GM12878 (cell line): ENCODE data around the gene MYBPC2. TPM values are rescaled to one million over a fixed set of nuclear protein-coding genes. Genes with fewer than 3 reads are reported as not detected.

ENCODE experiments used
- ATAC-seq: fragments of 200-7000 bp; cut with Tn5 transposase; 3 replicates; pipeline ENCODE4 v1.9.1; 2020; ENCODE audit warnings: mild to moderate bottlenecking, moderate library complexity
- BruUV-seq: library from RNA; stranded (reverse); fragments of 400-500 nt; replicated peaks from 2 replicates; lab custom pipeline; 2021; lab: Mats Ljungman, UMichigan
- CTCF ChIA-PET: fragments of 300-600 bp; sonication (Branson Sonifier 250); formaldehyde crosslinking; extraction: SDS; loops from one replicate; lab custom pipeline; 2021; ENCODE audit warnings: inconsistent platforms; lab: Yijun Ruan, JAX
- POLR2A ChIA-PET: fragments of 350-600 bp; formaldehyde crosslinking; extraction: SDS; loops from one replicate; lab custom pipeline; 2021; ENCODE audit warnings: inconsistent platforms; lab: Charles Lee
- RAD21 ChIA-PET: fragments of 300-600 bp; sonication (Branson Sonifier 250); formaldehyde crosslinking; loops from one replicate; lab custom pipeline; 2023; ENCODE audit warnings: antibody characterized with exemption; ENCODE audit not compliant: unreplicated experiment; lab: Charles Lee
- SMC1A ChIA-PET: fragments of 300-600 bp; sonication (Branson Sonifier 250); formaldehyde crosslinking; loops from one replicate; lab custom pipeline; 2023; ENCODE audit not compliant: unreplicated experiment, uncharacterized antibody; lab: Charles Lee
- DNase-seq: peaks from one replicate; pipeline ENCODE4 v3.0.0-alpha.2; 2011; ENCODE audit warnings: low read depth, low spot score
- FAIRE-seq: peaks from 3 replicates; lab custom pipeline; 2011; peaks lifted over from hg19 to GRCh38; lab: Jason Lieb, UNC
- H2AFZ ChIP-seq: 2 replicates; pipeline ENCODE4 v1.6.0; 2011; ENCODE audit warnings: low read depth, low read length, control low read depth; ENCODE audit not compliant: control insufficient read depth
- H3K27ac ChIP-seq: 2 replicates; pipeline ENCODE4 v1.5.1; 2011; ENCODE audit warnings: control low read depth; ENCODE audit not compliant: control insufficient read depth, insufficient read depth
- H3K27me3 ChIP-seq, 2 experiments: replicated peaks in 1 of 2; 2 replicates each; pipeline versions ENCODE4 v1.6.0 to v1.6.1; 2011; ENCODE audit warnings: low read length in 1 of 2; ENCODE audit not compliant: control insufficient read depth in 2 of 2, insufficient read depth in 2 of 2
- H3K36me3 ChIP-seq, 2 experiments: 2 replicates each; pipeline ENCODE4 v1.5.1; 2011; ENCODE audit warnings: low read length in 1 of 2; ENCODE audit not compliant: control insufficient read depth in 2 of 2, insufficient read depth in 2 of 2
- H3K4me1 ChIP-seq: 2 replicates; pipeline ENCODE4 v1.6.1; 2011; ENCODE audit warnings: mild to moderate bottlenecking, low read length, moderate library complexity, mixed read lengths; ENCODE audit not compliant: control insufficient read depth, insufficient read depth
- H3K4me2 ChIP-seq: 2 replicates; pipeline ENCODE4 v1.6.0; 2011; ENCODE audit warnings: control low read depth; ENCODE audit not compliant: control insufficient read depth, insufficient read depth
- H3K4me3 ChIP-seq: fragments of 200-600 bp; sonication (generic); 2 replicates; pipeline ENCODE4 v1.5.1; 2016
- H3K79me2 ChIP-seq: 2 replicates; pipeline ENCODE4 v1.6.0; 2011; ENCODE audit warnings: low read length; ENCODE audit not compliant: control insufficient read depth, insufficient read depth
- H3K9ac ChIP-seq: 2 replicates; pipeline ENCODE4 v1.8.0; 2011; ENCODE audit warnings: low read length, control low read depth, mixed read lengths; ENCODE audit not compliant: control insufficient read depth, insufficient read depth
- H3K9me3 ChIP-seq: replicated peaks from 3 replicates; pipeline ENCODE4 v1.5.1; 2011; ENCODE audit warnings: mild to moderate bottlenecking, low read length; ENCODE audit not compliant: control insufficient read depth, insufficient read depth
- H4K20me1 ChIP-seq: 2 replicates; pipeline ENCODE4 v1.6.0; 2011; ENCODE audit not compliant: control insufficient read depth, insufficient read depth
- MEF2B ChIP-seq: fragments of 450-650 bp; IDR thresholded peaks from 2 replicates; pipeline ENCODE4 v1.6.1; 2018; ENCODE audit warnings: mild to moderate bottlenecking, moderate library complexity; ENCODE audit not compliant: partially characterized antibody, poor library complexity, severe bottlenecking
- MYB ChIP-seq: fragments of 150-350 bp; IDR thresholded peaks from 2 replicates; pipeline ENCODE4 v1.6.1; 2014; ENCODE audit warnings: mild to moderate bottlenecking, low read depth, low read length, borderline replicate concordance
- NFIC ChIP-seq: IDR thresholded peaks from 2 replicates; pipeline ENCODE4 v1.6.1; 2012; ENCODE audit warnings: low read depth, mild to moderate bottlenecking, inconsistent platforms, low read length, moderate library complexity
- NFYB ChIP-seq: IDR thresholded peaks from 2 replicates; pipeline ENCODE4 v1.6.1; 2011; ENCODE audit warnings: low read depth, mild to moderate bottlenecking, low read length, improper control_type of control experiment, moderate library complexity; ENCODE audit not compliant: insufficient read depth
- NR2F1 ChIP-seq: fragments of 450-650 bp; conservative IDR thresholded peaks from 2 replicates; pipeline ENCODE4 v1.6.1; 2017; ENCODE audit warnings: mild to moderate bottlenecking
- RAD51 ChIP-seq: fragments of 450-650 bp; IDR thresholded peaks from 2 replicates; pipeline ENCODE4 v1.6.1; 2016; ENCODE audit warnings: moderate library complexity, mild to moderate bottlenecking, inconsistent platforms
- RFX5 ChIP-seq: IDR thresholded peaks from 2 replicates; pipeline ENCODE4 v1.6.1; 2011; ENCODE audit warnings: low read depth, low read length, improper control_type of control experiment
- WRNIP1 ChIP-seq: IDR thresholded peaks from 2 replicates; pipeline ENCODE4 v1.6.1; 2011; ENCODE audit warnings: low read depth, low read length, improper control_type of control experiment, borderline replicate concordance
- ZZZ3 ChIP-seq: IDR thresholded peaks from 2 replicates; pipeline ENCODE4 v1.6.1; 2011; ENCODE audit warnings: low read depth; ENCODE audit not compliant: control insufficient read depth, insufficient read length
- WGBS: methylation state at CpG from one replicate; pipeline ENCODE4 v1.1.6; 2016; ENCODE audit warnings: low lambda C conversion rate; ENCODE audit not compliant: insufficient replicate concordance, insufficient coverage; ENCODE audit errors: missing lambda C conversion rate; 5-methylcytosine and 5-hydroxymethylcytosine counted together
- in situ Hi-C: fragments of 300-500 bp; cut with MboI; formaldehyde crosslinking; loops from 9 replicates; pipeline ENCODE4 v1.14.3; 2018; ENCODE audit warnings: mixed read lengths
- intact Hi-C: fragments of 100-400 bp; cut with micrococcal nuclease; formaldehyde crosslinking; loops from one replicate; pipeline ENCODE4 v1.14.2; 2022; ENCODE audit not compliant: unreplicated experiment
- polyA plus RNA-seq, 11 experiments: library from polyadenylated mRNA; depleted of rRNA in 4 of 11; unstranded in 6 of 11; stranded (reverse) in 5 of 11; fragments of >200 nt; fragmentation: Nextera tagmentation in 4 of 11; fragmentation: Illumina TruSeq in 1 of 11; extraction: Ambion mirVana in 4 of 11; extraction: Trizol in 1 of 11; gene quantifications; 1 replicate in 1 of 11; 2 replicates in 10 of 11; pipeline versions ENCODE4 v1.2.1 to v1.2.3, GENCODE V29; 2011 to 2016; ENCODE audit warnings: inconsistent platforms in 2 of 11, missing spikeins in 2 of 11, low read depth in 1 of 11
- total RNA-seq, 4 experiments: library from RNA; depleted of rRNA in 3 of 4; stranded (reverse); fragments of >200 nt in 3 of 4; fragmentation: Illumina TruSeq in 1 of 4; extraction: Trizol in 1 of 4; gene quantifications; 2 replicates each; pipeline versions ENCODE4 v1.2.1 to v1.2.3, GENCODE V29; 2013 to 2021
- TF ChIP-seq, protein P1 (sequence below): IDR thresholded peaks from 2 replicates; pipeline ENCODE4 v1.6.1; 2011; ENCODE audit warnings: low read depth, low read length, improper control_type of control experiment, borderline replicate concordance
- TF ChIP-seq, protein P2 (sequence below): IDR thresholded peaks from 2 replicates; pipeline ENCODE4 v1.6.1; 2012; ENCODE audit warnings: improper control_type of control experiment, low read depth, low read length; ENCODE audit not compliant: insufficient replicate concordance
- TF ChIP-seq, protein P3 (sequence below): fragments of 450-650 bp; IDR thresholded peaks from 2 replicates; pipeline ENCODE4 v1.6.1; 2018; ENCODE audit warnings: borderline replicate concordance, mild to moderate bottlenecking; ENCODE audit not compliant: partially characterized antibody
- TF ChIP-seq, protein P4 (sequence below): IDR thresholded peaks from 2 replicates; pipeline ENCODE4 v1.6.1; 2012; ENCODE audit warnings: low read depth, low read length, improper control_type of control experiment

The MYBPC2 gene
- total and polyA plus RNA-seq, 10 of the 15 experiments (the other 5 are each of a cell fraction or from before 2014, with no cell fraction given), result 0.09 to 2.6 (median 0.61) TPM

DNA sequence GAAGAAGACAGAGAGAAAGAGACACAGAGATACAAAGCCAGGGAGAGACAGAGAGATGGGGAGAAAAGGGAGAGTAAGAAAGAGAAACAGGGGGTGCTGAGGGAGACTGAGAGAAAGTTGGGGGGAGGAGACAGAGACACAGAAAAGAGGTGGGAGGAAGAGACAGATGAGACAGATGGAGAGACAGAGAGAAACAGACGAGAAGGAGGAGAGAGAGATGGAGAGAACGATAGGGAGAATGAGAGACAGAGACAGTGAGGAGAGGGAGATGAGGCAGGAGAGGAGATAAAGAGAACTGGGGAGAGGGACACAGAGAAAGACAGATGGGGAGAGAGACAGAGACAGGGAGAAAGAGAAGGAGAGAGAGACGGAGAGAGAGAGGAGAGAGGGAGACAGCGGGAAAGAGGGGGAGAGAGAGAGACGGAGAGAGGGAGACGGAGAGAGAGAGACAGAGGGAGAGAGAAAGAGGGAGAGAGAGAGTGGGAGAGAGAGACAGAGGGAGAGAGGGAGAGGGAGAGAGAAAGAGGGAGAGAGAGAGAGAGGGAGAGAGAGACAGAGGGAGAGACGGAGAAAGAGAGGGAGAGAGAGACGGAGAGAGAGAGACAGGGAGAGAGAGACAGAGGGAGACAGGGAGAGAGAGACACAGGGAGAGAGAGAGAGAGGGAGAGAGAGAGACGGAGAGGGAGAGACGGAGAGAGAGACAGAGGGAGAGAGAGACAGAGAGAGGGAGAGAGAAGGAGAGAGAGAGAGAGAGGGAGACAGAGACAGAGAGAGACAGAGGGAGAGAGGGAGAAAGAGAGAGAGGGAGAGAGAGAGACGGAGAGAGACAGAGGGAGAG is 65.7 kb downstream of the MYBPC2 start:
- no peaks in the 10 kb centered on the region for H3K79me2 ChIP-seq
- POLR2A ChIA-PET, result no interaction called here
- no peak for ATAC-seq
- TF ChIP-seq WRNIP1 (no peak), ZZZ3 (no peak), NFIC (no peak), NFYB (no peak), RFX5 (no peak), MYB (no peak), NR2F1 (no peak), RAD51 (no peak), MEF2B (no peak)
- TF ChIP-seq, protein P1, sequence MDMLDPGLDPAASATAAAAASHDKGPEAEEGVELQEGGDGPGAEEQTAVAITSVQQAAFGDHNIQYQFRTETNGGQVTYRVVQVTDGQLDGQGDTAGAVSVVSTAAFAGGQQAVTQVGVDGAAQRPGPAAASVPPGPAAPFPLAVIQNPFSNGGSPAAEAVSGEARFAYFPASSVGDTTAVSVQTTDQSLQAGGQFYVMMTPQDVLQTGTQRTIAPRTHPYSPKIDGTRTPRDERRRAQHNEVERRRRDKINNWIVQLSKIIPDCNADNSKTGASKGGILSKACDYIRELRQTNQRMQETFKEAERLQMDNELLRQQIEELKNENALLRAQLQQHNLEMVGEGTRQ, result no peak
- TF ChIP-seq, protein P2, sequence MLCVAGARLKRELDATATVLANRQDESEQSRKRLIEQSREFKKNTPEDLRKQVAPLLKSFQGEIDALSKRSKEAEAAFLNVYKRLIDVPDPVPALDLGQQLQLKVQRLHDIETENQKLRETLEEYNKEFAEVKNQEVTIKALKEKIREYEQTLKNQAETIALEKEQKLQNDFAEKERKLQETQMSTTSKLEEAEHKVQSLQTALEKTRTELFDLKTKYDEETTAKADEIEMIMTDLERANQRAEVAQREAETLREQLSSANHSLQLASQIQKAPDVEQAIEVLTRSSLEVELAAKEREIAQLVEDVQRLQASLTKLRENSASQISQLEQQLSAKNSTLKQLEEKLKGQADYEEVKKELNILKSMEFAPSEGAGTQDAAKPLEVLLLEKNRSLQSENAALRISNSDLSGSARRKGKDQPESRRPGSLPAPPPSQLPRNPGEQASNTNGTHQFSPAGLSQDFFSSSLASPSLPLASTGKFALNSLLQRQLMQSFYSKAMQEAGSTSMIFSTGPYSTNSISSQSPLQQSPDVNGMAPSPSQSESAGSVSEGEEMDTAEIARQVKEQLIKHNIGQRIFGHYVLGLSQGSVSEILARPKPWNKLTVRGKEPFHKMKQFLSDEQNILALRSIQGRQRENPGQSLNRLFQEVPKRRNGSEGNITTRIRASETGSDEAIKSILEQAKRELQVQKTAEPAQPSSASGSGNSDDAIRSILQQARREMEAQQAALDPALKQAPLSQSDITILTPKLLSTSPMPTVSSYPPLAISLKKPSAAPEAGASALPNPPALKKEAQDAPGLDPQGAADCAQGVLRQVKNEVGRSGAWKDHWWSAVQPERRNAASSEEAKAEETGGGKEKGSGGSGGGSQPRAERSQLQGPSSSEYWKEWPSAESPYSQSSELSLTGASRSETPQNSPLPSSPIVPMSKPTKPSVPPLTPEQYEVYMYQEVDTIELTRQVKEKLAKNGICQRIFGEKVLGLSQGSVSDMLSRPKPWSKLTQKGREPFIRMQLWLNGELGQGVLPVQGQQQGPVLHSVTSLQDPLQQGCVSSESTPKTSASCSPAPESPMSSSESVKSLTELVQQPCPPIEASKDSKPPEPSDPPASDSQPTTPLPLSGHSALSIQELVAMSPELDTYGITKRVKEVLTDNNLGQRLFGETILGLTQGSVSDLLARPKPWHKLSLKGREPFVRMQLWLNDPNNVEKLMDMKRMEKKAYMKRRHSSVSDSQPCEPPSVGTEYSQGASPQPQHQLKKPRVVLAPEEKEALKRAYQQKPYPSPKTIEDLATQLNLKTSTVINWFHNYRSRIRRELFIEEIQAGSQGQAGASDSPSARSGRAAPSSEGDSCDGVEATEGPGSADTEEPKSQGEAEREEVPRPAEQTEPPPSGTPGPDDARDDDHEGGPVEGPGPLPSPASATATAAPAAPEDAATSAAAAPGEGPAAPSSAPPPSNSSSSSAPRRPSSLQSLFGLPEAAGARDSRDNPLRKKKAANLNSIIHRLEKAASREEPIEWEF, result no peak
- TF ChIP-seq, protein P3, sequence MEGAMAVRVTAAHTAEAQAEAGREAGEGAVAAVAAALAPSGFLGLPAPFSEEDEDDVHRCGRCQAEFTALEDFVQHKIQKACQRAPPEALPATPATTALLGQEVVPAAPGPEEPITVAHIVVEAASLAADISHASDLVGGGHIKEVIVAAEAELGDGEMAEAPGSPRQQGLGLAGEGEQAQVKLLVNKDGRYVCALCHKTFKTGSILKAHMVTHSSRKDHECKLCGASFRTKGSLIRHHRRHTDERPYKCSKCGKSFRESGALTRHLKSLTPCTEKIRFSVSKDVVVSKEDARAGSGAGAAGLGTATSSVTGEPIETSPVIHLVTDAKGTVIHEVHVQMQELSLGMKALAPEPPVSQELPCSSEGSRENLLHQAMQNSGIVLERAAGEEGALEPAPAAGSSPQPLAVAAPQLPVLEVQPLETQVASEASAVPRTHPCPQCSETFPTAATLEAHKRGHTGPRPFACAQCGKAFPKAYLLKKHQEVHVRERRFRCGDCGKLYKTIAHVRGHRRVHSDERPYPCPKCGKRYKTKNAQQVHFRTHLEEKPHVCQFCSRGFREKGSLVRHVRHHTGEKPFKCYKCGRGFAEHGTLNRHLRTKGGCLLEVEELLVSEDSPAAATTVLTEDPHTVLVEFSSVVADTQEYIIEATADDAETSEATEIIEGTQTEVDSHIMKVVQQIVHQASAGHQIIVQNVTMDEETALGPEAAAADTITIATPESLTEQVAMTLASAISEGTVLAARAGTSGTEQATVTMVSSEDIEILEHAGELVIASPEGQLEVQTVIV, result no peak
- TF ChIP-seq, protein P4, sequence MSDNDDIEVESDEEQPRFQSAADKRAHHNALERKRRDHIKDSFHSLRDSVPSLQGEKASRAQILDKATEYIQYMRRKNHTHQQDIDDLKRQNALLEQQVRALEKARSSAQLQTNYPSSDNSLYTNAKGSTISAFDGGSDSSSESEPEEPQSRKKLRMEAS, result no peak

More for the DNA sequence above, 65.7 kb downstream of the MYBPC2 start:
- Histone ChIP-seq H4K20me1 (no peaks in the 10 kb centered on the region), H2AFZ (no peak overlapping the region), H3K4me1 (no peaks in the 10 kb centered on the region), H3K36me3 (no peaks in the 10 kb centered on the region), H3K4me3 (no peak overlapping the region), H3K9me3 (no peaks in the 10 kb centered on the region), H3K27ac (no peak overlapping the region), H3K4me2 (no peak overlapping the region), H3K27me3 (no peaks in the 10 kb centered on the region), H3K9ac (no peak overlapping the region)
- FAIRE-seq (no peak), DNase-seq (no peak)
- ChIA-PET RAD21 (no interaction called here), CTCF (no interaction called here), SMC1A (no interaction called here)
- no TSS peak for BruUV-seq
- WGBS, result 46% methylated on average over 11 of the region's 11 CpGs
- intact Hi-C loops (no loop called here), in situ Hi-C loops (no loop called here)
